HG03460 (cell line): ENCODE data around the gene SPATA33.
"Not testable (repeated sequence)": the region's sequence is repeated elsewhere in the genome, so short reads cannot be mapped to it uniquely, and the experiment has no call there.

Source experiments
- ATAC-seq: cut with Tn5 transposase; IDR thresholded peaks from one replicate; pipeline ENCODE4 v1.9.1; 2021; ENCODE audit not compliant: unreplicated experiment

The SPATA33 gene

GRCh38 chr16:89691231-89691985 lies 33.8 kb downstream of the SPATA33 start:
- no peak for ATAC-seq

- ATAC-seq, result no peak
Observed at GRCh38 chr16:89691986-89692569, 34.4 kb downstream of the SPATA33 start.

GRCh38 chr16:89693289-89693731 lies 35.7 kb downstream of the SPATA33 start:
- no peak for ATAC-seq

GRCh38 chr16:89693931-89694783 lies 36.5 kb downstream of the SPATA33 start:
- ATAC-seq, result no peak

GRCh38 chr16:89694784-89695085 lies 37.1 kb downstream of the SPATA33 start:
- not testable (repeated sequence) for ATAC-seq

- ATAC-seq, result no peak
Observed at GRCh38 chr16:89695086-89695874, 37.6 kb downstream of the SPATA33 start.

- no peak for ATAC-seq
Observed at GRCh38 chr16:89695875-89696669, 38.4 kb downstream of the SPATA33 start.

GRCh38 chr16:89696670-89697128 lies 39.1 kb downstream of the SPATA33 start:
- ATAC-seq, result no peak

- no peak for ATAC-seq
Observed at GRCh38 chr16:89697161-89697615, 39.6 kb downstream of the SPATA33 start.

- no peak for ATAC-seq
Observed at GRCh38 chr16:89697616-89698331, 40.1 kb downstream of the SPATA33 start.

- not testable (repeated sequence) for ATAC-seq
Observed at GRCh38 chr16:89698717-89699116, 41.1 kb downstream of the SPATA33 start.

- not testable (repeated sequence) for ATAC-seq
Observed at GRCh38 chr16:89699629-89700099, 42.0 kb downstream of the SPATA33 start.

- ATAC-seq, result no peak
Observed at GRCh38 chr16:89700100-89700648, 42.5 kb downstream of the SPATA33 start.

GRCh38 chr16:89700649-89701424 lies 43.2 kb downstream of the SPATA33 start:
- no peak for ATAC-seq

- ATAC-seq, result peak; percentile 53
Observed at GRCh38 chr16:89701425-89702406, 44.1 kb downstream of the SPATA33 start, which contains the start of gene SPATA2L. SPATA2L (minus strand) TSS chr16:89701705; CDS start chr16:89701232, 473 bp downstream.

GRCh38 chr16:89704281-89704680 lies 46.6 kb downstream of the SPATA33 start:
- no peak for ATAC-seq

- no peak for ATAC-seq
Observed at GRCh38 chr16:89705006-89705405, 47.4 kb downstream of the SPATA33 start.
